ENCODE results near the gene L1TD1. TPM values are rescaled to one million over a fixed set of nuclear protein-coding genes. Genes with fewer than 3 reads are reported as not detected.

L1TD1 gene
- total RNA-seq, 2 donors from 2014 or later: 0.52 TPM; not detected in 1

- Histone ChIP-seq H3K4me3 (no peak overlapping the region), H3K36me3 (replicated peaks in 1 of 2; ENCODE audit: insufficient read depth in 1 of 2, low read depth in 2 of 2) (no peaks in the 10 kb centered on the region), H3K4me1 (peaks cover 18% of the 10 kb centered on the region), H3K9me3 (no peaks in the 10 kb centered on the region), H3K27ac (no peak overlapping the region), H3K27me3 (no peaks in the 10 kb centered on the region)
- no peak for TF ChIP-seq CTCF (IDR thresholded peaks at IDR 0.05)
- no peak for TF ChIP-seq POLR2A (IDR thresholded peaks at IDR 0.05)
- ATAC-seq: no peak
- no peak for DNase-seq
- intact Hi-C loops (cut with DNase I): no loop called here
- WGBS, 2 donors: 97 to 98% methylated on average over 4 of the region's 4 CpGs
These were observed 64.9 kb downstream of the L1TD1 start for GRCh38 chr1:62259551-62259950.

- WGBS, 2 donors: 90 to 92% methylated on average over 3 of the region's 3 CpGs
- Histone ChIP-seq H3K27me3 (no peaks in the 10 kb centered on the region), H3K9me3 (no peaks in the 10 kb centered on the region), H3K27ac (no peak overlapping the region), H3K36me3 (replicated peaks in 1 of 2; ENCODE audit: insufficient read depth in 1 of 2, low read depth in 2 of 2) (no peaks in the 10 kb centered on the region), H3K4me3 (no peak overlapping the region), H3K4me1 (peaks cover 18% of the 10 kb centered on the region)
- DNase-seq (no peak), ATAC-seq (no peak)
- TF ChIP-seq POLR2A (IDR thresholded peaks at IDR 0.05): no peak
- TF ChIP-seq CTCF (IDR thresholded peaks at IDR 0.05): no peak
- intact Hi-C loops (cut with DNase I): no loop called here
These were observed 66.0 kb downstream of the L1TD1 start for GRCh38 chr1:62260688-62261087.

Other genes starting within 250 kb of the L1TD1 start
- 10 to 100 TPM in 1 of 2 donors, 1 to 10 TPM in 1; 9.1 to 23.7 TPM for gene KANK4, start 124.6 kb downstream of the L1TD1 start, total RNA-seq
- 10 to 100 TPM in 1 of 2 donors, 1 to 10 TPM in 1; 8.2 to 12.5 TPM for gene USP1, start 242.2 kb downstream of the L1TD1 start, total RNA-seq

Data from body of pancreas (tissue), 4 donors.